H9 (cell line): ENCODE measurements around the gene MRGPRF. TPM values are rescaled to one million over a fixed set of nuclear protein-coding genes. Genes with fewer than 3 reads are reported as not detected.

Experiments
- DNase-seq: peaks from one replicate; pipeline ENCODE4 v3.0.0-alpha.2; 2017
- H2AFZ ChIP-seq: one replicate; pipeline ENCODE4 v1.6.1; 2013; ENCODE audit warnings: mild to moderate bottlenecking, low read length, control low read depth, moderate library complexity
- H2AK5ac ChIP-seq: 2 replicates; pipeline ENCODE4 v1.6.1; 2013; ENCODE audit warnings: low read length, control low read depth, mixed read lengths; ENCODE audit not compliant: insufficient read length
- H2BK120ac ChIP-seq: one replicate; pipeline ENCODE4 v1.6.1; 2013; ENCODE audit warnings: low read depth, mild to moderate bottlenecking, low read length, control low read depth, inconsistent platforms; ENCODE audit not compliant: poor library complexity, severe bottlenecking
- H2BK12ac ChIP-seq: 2 replicates; pipeline ENCODE4 v1.6.1; 2013; ENCODE audit warnings: low read length, control low read depth, mixed read lengths, low read depth; ENCODE audit not compliant: insufficient read length
- H2BK15ac ChIP-seq: 2 replicates; pipeline ENCODE4 v1.6.1; 2013; ENCODE audit warnings: low read depth, low read length, control low read depth
- H2BK20ac ChIP-seq: one replicate; pipeline ENCODE4 v1.6.1; 2013; ENCODE audit warnings: low read depth, mild to moderate bottlenecking, low read length, control low read depth, inconsistent platforms; ENCODE audit not compliant: poor library complexity, severe bottlenecking
- H2BK5ac ChIP-seq: 2 replicates; pipeline ENCODE4 v1.6.1; 2013; ENCODE audit warnings: low read length, control low read depth, mixed read lengths; ENCODE audit not compliant: insufficient read length
- H3K14ac ChIP-seq: 2 replicates; pipeline ENCODE4 v1.6.1; 2013; ENCODE audit warnings: low read length, control low read depth; ENCODE audit not compliant: insufficient read depth
- H3K18ac ChIP-seq: 2 replicates; pipeline ENCODE4 v1.6.1; 2013; ENCODE audit warnings: low read depth, mild to moderate bottlenecking, mixed read lengths, low read length, control low read depth; ENCODE audit not compliant: insufficient read length
- H3K23ac ChIP-seq: 2 replicates; pipeline ENCODE4 v1.6.1; 2013; ENCODE audit warnings: low read length, control low read depth, mixed read lengths, low read depth; ENCODE audit not compliant: insufficient read length
- H3K23me2 ChIP-seq: 2 replicates; pipeline ENCODE4 v1.6.1; 2013; ENCODE audit warnings: low read depth, mild to moderate bottlenecking, mixed read lengths, low read length, control low read depth; ENCODE audit not compliant: insufficient read length, poor library complexity, severe bottlenecking
- H3K27ac ChIP-seq: 2 replicates; pipeline ENCODE4 v1.5.1; 2013; ENCODE audit warnings: low read length, control low read depth, mixed read lengths, low read depth; ENCODE audit not compliant: insufficient read length
- H3K27me3 ChIP-seq: 2 replicates; pipeline ENCODE4 v1.6.1; 2013; ENCODE audit warnings: low read length, control low read depth, inconsistent platforms; ENCODE audit not compliant: insufficient read depth
- H3K4ac ChIP-seq: 2 replicates; pipeline ENCODE4 v1.6.1; 2013; ENCODE audit warnings: low read depth, mild to moderate bottlenecking, control low read depth, inconsistent platforms, low read length, moderate library complexity
- H3K4me1 ChIP-seq: 2 replicates; pipeline ENCODE4 v1.6.1; 2013; ENCODE audit warnings: low read length, control low read depth, inconsistent platforms; ENCODE audit not compliant: insufficient read depth
- H3K4me2 ChIP-seq: 2 replicates; pipeline ENCODE4 v1.6.1; 2013; ENCODE audit warnings: low read length, control low read depth, mixed read lengths; ENCODE audit not compliant: insufficient read length, insufficient read depth
- H3K56ac ChIP-seq: 2 replicates; pipeline ENCODE4 v1.6.1; 2013; ENCODE audit warnings: low read depth, mild to moderate bottlenecking, mixed read lengths, low read length, control low read depth; ENCODE audit not compliant: insufficient read length
- H3K79me1 ChIP-seq: 2 replicates; pipeline ENCODE4 v1.6.1; 2013; ENCODE audit warnings: low read depth, mild to moderate bottlenecking, moderate library complexity, low read length, control low read depth, inconsistent platforms; ENCODE audit not compliant: insufficient read depth, poor library complexity, severe bottlenecking
- H3K79me2 ChIP-seq: 2 replicates; pipeline ENCODE4 v1.6.1; 2013; ENCODE audit warnings: low read length, control low read depth, inconsistent platforms; ENCODE audit not compliant: insufficient read depth
- H3K9ac ChIP-seq: 2 replicates; pipeline ENCODE4 v1.6.1; 2013; ENCODE audit warnings: low read length, control low read depth, mixed read lengths; ENCODE audit not compliant: insufficient read length; ENCODE audit errors: extremely low read depth
- H3K9me3 ChIP-seq: one replicate; pipeline ENCODE4 v1.6.1; 2013; ENCODE audit warnings: low read depth, low read length, inconsistent platforms; ENCODE audit not compliant: control insufficient read depth
- H3T11ph ChIP-seq: one replicate; pipeline ENCODE4 v1.6.1; 2013; ENCODE audit warnings: mild to moderate bottlenecking, low read length, control low read depth, inconsistent platforms
- H4K20me1 ChIP-seq: one replicate; pipeline ENCODE4 v1.6.1; 2013; ENCODE audit not compliant: control insufficient read depth, insufficient read length, insufficient read depth
- H4K5ac ChIP-seq: 2 replicates; pipeline ENCODE4 v1.6.1; 2013; ENCODE audit warnings: low read depth, mild to moderate bottlenecking, mixed read lengths, low read length, control low read depth; ENCODE audit not compliant: insufficient read length
- H4K8ac ChIP-seq: replicated peaks from 2 replicates; pipeline ENCODE4 v1.6.1; 2013; ENCODE audit warnings: low read length, control low read depth, mixed read lengths, low read depth; ENCODE audit not compliant: insufficient read length
- H4K91ac ChIP-seq: 2 replicates; pipeline ENCODE4 v1.6.1; 2013; ENCODE audit warnings: low read depth, mild to moderate bottlenecking, moderate library complexity, mixed read lengths, low read length, control low read depth; ENCODE audit not compliant: insufficient read length
- H3K27ac Mint-ChIP-seq, 3 experiments: 2 replicates in 2 of 3; 3 replicates in 1 of 3; pipeline ENCODE4 v1.8.0; 2020 to 2021; ENCODE audit warnings: mixed read lengths in 3 of 3, mild to moderate bottlenecking in 1 of 3, moderate library complexity in 1 of 3
- H3K27me3 Mint-ChIP-seq: 2 replicates; pipeline ENCODE4 v1.8.0; 2021; ENCODE audit warnings: low read depth, mild to moderate bottlenecking, moderate library complexity, mixed read lengths
- H3K36me3 Mint-ChIP-seq, 3 experiments: 2 replicates in 2 of 3; 3 replicates in 1 of 3; pipeline ENCODE4 v1.8.0; 2020 to 2021; ENCODE audit warnings: low read depth in 3 of 3, mixed read lengths in 3 of 3; ENCODE audit not compliant: insufficient read depth in 1 of 3
- H3K4me1 Mint-ChIP-seq, 2 experiments: 2 replicates each; pipeline ENCODE4 v1.8.0; 2020; ENCODE audit warnings: mixed read lengths in 2 of 2
- H3K4me3 Mint-ChIP-seq, 2 experiments: 2 replicates in 1 of 2; 3 replicates in 1 of 2; pipeline ENCODE4 v1.8.0; 2020 to 2021; ENCODE audit warnings: mild to moderate bottlenecking in 2 of 2, mixed read lengths in 2 of 2, moderate library complexity in 1 of 2
- H3K9me3 Mint-ChIP-seq, 2 experiments: 2 replicates in 1 of 2; 3 replicates in 1 of 2; pipeline ENCODE4 v1.8.0; 2020; ENCODE audit warnings: mild to moderate bottlenecking in 2 of 2, mixed read lengths in 2 of 2, moderate library complexity in 1 of 2
- CTCF ChIP-seq: fragments of 200-600 bp; sonication (generic); conservative IDR thresholded peaks from 3 replicates; pipeline ENCODE4 v1.8.0; 2021; ENCODE audit warnings: antibody characterized with exemption, mild to moderate bottlenecking
- WGBS: extraction: QIAGEN DNeasy Blood & Tissue Kit; methylation state at CpG from one replicate; pipeline ENCODE4 v1.1.7; 2013; ENCODE audit warnings: missing lambda C conversion rate, low lambda C conversion rate, mixed read lengths; ENCODE audit not compliant: insufficient read length; ENCODE audit errors: extremely low coverage; 5-methylcytosine and 5-hydroxymethylcytosine counted together
- total RNA-seq: library from RNA; stranded (reverse); gene quantifications from 2 replicates; pipeline ENCODE4 v1.2.1, GENCODE V29; 2021

The MRGPRF gene
- total RNA-seq, 1 experiment from 2014 or later: 4.0 TPM

GRCh38 chr11:68982134-68982533 lies 30.9 kb downstream of the MRGPRF start:
- Histone ChIP-seq H3T11ph (no peak overlapping the region), H3K9me3 (no peaks in the 10 kb centered on the region), H3K27me3 (no peaks in the 10 kb centered on the region), H2BK15ac (no peak overlapping the region), H3K79me1 (no peaks in the 10 kb centered on the region), H2BK120ac (no peak overlapping the region), H4K20me1 (no peaks in the 10 kb centered on the region), H2BK5ac (no peak overlapping the region), H4K5ac (no peak overlapping the region), H4K8ac (no peak overlapping the region), H3K9ac (no peak overlapping the region), H2BK12ac (no peak overlapping the region), H3K4me1 (no peaks in the 10 kb centered on the region), H4K91ac (no peak overlapping the region), H3K79me2 (no peaks in the 10 kb centered on the region), H3K4ac (no peak overlapping the region), H2BK20ac (no peak overlapping the region), H3K23me2 (no peaks in the 10 kb centered on the region), H3K14ac (no peak overlapping the region), H3K23ac (no peak overlapping the region), H3K4me2 (no peak overlapping the region), H3K18ac (no peak overlapping the region), H3K27ac (no peak overlapping the region), H2AK5ac (no peak overlapping the region), H3K56ac (no peak overlapping the region), H2AFZ (no peak overlapping the region)
- no CpG with 5 or more reads among the region's 2 CpGs for WGBS
- TF ChIP-seq CTCF: no peak
- Mint-ChIP-seq H3K4me3 (no peak overlapping the region), H3K4me1 (peaks cover 7 to 16% of the 10 kb centered on the region in 2 experiments), H3K36me3 (no peaks in the 10 kb centered on the region), H3K27me3 (peaks cover 2% of the 10 kb centered on the region; the same call in 1 of the 2 replicates), H3K27ac (no peak overlapping the region), H3K9me3 (peaks cover 9 to 11% of the 10 kb centered on the region in 2 experiments)
- no peak for DNase-seq
